ENCODE measurements around the gene TRPM3.

- TF ChIP-seq CTCF (IDR thresholded peaks at IDR 0.05 in 8 of 11, conservative IDR thresholded peaks at IDR 0.05 in 3 of 11) (no peak), POLR2AphosphoS5 (IDR thresholded peaks at IDR 0.05) (no peak), POLR2A (IDR thresholded peaks at IDR 0.05) (no peak)
These were observed 314.5 kb downstream of the TRPM3 start for GRCh38 chr9:70806875-70807274.

Measured in spleen (tissue), 7 donors.